GM19372 (cell line): ENCODE data around the gene MAP2K5.

Source experiments
- ATAC-seq: cut with Tn5 transposase; IDR thresholded peaks from one replicate; pipeline ENCODE4 v1.9.1; 2021; ENCODE audit warnings: mild to moderate bottlenecking, low read depth, moderate library complexity; ENCODE audit not compliant: unreplicated experiment

Gene MAP2K5

DNA sequence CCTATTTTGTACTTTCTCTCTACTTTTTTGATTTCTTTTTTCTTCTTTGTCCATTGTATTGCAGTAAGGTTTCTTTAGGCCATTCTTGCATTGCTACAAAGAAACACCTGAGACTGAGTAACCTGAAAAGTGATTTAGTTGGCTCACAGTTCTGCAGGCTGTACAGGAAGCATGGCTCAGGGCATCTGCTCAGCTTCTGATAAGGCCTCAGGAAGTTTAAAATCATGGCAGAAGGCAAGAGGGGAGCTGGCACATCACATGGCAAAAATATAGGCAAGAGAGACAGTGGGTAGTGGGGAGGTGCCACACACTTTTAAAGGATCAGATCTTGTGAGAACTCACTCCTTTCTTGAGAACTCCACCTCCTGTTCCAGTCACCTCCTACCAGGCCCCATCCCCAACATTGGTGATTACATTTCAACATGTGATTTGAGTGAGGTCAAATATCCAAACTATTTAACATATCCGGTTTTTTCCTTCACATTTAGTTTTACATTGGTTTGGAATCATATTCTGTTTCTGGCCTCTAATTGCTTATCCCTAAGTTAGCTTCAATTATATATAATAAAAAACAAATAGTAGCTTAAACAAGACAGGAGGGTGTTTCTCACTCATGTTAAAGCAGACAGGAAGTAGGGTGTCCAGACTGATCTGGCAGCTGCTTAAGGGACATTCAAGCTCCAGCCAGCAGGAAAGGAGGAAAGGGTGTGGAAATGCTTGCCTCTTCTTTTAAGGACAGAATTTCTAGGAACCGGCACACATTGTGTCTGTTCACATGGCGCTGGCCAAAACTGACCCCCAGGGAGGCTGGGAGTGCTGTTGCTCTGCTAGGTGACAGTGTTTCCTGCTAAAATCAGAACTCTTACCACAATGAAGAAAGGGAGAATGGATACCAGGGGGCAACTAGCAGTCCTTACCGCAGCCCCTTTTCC, 254.0 kb downstream of the MAP2K5 start:
- ATAC-seq, result no peak

DNA sequence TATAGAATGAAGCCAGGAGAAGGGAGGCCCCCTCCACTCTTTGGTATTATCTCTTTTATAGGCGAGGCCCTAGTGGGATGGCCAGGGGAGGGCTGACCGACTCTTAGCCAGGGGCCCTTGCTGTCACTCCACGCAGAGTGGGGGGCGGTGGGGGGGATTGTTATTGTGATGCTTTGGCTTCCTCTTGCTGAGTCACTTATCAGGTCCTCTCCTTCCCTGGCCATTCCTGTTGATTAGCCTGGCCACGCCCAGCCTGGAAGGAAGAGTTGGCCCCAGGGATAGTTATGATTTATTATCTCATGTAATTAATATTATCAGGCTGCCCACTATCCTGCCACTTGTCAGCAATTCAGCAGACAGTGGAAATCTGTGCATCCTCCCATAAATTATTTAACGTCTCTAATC, 257.3 kb downstream of the MAP2K5 start:
- ATAC-seq, result no peak

DNA sequence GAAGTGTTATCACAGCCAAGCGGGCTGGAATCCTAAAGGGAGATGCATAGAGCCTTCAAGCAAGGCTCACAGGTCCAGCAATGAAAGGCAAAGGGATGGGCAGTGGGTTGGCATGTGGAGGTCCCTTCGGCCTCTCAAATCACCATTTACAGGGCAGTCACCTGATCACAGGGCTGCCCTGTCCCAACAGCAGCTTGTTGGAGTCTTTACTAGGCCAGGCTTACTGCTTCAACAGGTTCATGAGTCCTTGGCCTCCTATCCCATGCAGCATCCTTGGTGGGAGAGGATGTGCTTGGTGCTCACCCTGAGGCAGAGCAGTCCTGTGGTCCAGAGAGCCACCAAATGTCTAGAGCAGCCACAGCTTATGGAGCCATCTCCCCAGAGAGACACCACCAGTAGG, 258.6 kb downstream of the MAP2K5 start:
- no peak for ATAC-seq

DNA sequence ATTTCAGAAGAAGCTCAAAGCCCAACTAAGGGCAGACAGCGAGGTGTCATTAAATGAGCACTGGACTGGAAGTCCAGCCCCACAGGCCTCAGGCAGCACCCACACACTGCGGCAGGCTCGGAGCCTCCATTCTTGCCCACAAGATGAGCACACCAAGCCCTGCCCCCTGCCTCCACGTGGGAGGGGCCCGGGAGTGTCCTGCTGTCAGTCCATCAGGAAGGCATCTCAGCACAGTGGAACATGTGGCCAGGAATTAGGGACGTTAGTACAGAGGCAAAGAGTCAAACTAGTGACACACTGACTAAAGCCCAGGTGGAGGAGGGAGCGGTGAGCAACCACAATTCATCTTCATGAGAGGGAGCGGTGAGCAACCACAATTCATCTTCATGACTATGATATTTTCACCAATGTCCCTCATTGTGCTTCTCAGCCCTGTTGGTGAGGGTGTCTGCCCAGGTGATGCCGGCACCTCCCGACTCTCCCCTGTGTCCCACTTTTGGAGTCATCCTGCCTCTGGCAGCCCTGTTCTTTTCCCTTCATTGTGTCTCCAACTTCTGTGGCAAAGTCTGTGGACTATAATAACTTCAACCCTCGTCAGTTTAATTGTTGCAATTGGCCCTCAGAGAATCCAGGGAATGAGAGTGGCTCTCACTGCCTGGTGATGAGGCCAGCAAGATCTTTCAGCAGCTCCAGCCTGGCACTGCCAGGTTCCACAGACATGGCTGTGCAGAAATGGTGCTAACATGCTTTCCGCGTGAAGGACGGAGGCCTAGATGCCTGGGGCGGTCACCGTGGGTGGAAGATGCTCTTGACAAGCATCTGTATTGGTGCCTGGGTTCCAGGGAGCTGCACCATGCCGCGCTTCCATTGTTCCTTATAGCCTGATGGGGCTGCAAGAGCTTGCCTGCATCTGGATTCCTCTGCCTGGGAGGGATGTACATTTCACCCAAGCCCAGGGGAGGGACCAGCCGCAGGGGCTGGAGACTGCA, 259.7 kb downstream of the MAP2K5 start:
- no peak for ATAC-seq

DNA sequence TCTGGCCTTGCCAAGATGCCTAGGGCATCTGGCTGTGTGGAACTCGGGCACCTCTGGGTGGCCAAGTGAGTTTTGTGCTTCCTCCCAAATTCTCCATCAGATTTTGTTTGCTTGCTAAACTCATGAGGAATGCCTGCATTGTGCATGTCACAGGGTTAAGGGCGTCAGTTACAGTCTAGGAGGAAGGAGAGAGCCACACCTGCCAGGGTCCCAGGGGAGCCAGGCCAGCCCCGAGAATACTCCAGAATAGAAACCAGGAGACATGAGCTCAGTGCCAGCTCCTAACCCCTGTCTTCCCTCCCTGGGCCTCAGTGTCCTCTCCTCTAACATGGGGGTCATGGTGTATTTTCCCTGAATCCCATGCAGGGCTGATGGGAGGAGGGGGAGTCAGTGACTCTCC, 260.8 kb downstream of the MAP2K5 start:
- ATAC-seq, result no peak

DNA sequence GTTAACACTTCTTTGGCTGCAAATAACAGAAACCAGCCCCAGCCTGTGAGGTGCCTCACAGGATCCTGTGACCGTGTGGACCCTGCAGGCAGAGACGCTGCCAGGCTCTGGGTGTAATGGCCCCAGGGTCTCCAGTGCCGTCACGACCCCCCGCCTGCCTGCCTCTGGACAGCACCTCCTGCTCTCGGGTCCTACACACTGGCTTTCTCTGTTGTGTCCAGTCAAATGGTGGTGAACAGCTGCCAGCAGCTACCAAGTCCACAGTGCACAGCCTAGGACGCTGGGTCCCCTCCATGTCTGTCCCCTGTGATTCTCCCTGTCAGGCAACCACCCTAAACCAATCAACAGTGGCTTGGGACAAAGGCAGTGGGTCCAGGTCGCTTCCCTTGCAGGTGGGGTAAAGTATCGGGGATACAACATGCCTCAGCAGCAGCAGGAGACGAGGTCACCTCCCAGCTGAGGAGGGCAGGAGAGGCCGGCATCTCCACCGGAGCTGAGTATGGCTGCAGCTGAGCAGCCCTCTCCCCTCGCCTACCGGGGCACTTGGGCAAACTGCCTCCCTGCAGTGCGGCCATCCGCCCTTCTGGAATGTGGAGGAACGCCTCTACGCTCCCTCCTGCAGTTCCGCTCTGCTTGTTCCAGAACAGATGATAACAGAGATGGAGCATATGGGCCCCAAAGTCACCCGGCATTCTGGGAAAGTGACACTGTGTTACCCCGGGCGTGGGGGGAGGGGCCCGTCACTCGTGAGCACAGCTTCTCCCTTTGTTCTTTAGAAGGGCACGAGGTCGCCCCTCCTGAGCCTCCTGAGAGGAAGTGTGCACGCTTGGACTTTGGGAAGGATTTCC, 261.7 kb downstream of the MAP2K5 start:
- ATAC-seq, result no peak

DNA sequence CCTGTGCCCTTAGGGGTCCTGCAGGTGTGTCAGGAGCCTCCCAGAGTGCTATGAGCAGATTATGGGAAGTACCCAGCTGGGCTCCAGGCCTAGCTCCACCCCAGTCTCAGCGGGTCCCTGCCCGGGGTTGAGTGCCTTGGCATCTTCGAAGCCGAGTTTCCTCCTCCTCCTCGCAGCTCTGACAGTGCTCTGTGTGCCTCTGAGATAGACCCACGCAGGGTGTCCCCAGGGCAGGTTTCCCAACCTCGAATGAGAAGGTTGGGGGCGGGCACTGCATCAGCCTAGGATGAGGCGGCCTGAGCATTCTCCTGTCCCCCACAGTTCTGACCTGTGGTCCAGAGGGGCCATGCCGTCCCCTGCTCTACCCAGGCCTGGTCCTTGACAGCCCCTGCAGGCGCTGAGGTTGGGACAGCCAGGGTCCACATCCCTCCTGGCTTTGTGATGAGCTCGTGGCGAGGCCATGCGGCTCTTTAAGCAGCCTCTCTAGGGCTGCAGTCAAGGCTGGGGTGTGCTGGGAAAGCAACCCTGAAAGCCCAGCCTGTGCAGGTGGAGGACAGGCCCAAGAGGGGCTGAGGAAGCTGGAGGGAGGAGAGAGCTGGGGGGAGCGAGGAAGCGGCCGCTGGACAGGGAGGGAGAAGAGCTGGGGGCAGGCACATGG, 262.6 kb downstream of the MAP2K5 start:
- ATAC-seq, result no peak

DNA sequence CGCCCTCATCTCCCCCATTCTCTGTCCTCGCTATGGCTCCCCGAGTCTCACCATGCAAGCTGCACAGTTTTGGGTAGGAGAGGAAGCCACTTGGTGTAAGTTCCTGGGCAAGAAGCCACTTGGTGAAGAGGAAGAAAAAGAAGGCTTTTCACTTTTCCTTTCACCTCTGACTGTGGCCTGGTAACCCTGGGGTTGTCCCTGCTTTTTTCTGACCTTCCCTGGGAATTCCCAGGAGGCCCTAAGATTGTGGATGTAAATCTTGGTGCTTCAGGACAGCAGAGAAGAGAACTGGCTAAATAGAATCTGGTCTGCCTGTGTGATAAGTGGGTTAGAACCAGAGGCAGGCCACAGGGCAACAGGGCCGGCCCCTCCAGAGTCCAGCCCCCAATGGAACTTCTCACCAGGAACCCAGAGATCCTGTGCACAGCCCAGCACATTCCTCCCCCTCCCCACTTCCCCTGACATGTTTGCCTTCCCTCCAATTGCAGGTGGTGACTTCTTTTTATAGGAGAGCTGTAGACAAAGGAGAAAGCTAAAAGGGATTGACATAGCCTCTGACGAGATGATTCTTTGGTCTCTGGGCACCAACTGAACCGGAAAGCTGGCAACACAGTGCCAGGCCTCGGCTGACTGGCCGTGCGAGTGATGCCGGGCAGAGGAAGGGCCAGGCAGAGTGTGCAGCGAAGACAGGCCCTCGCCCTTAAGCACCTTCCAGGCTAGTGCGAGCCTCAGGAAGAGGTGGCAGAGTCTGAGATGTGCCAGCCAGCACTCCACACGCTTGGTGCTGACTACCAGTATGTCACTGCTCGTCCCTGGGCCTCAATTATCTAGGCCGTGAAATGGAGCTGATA, 263.4 kb downstream of the MAP2K5 start:
- ATAC-seq, result no peak

DNA sequence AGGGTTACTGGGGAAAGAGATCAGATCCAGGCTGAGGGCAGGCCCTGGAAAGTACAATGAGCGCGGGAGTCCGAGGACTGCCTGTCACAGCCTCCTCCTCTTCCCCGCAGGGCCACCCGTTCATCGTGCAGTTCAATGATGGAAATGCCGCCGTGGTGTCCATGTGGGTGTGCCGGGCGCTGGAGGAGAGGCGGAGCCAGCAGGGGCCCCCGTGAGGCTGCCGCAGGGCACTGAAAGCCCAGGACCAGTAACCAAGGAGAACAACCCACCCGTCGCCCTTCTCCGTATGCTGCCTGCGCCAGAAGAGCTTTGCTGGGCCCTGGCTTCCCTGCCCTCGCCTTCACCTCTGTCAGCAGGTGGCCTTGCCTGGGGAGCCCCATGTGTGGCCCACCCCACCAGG, 264.0 kb downstream of the MAP2K5 start:
- ATAC-seq, result no peak

DNA sequence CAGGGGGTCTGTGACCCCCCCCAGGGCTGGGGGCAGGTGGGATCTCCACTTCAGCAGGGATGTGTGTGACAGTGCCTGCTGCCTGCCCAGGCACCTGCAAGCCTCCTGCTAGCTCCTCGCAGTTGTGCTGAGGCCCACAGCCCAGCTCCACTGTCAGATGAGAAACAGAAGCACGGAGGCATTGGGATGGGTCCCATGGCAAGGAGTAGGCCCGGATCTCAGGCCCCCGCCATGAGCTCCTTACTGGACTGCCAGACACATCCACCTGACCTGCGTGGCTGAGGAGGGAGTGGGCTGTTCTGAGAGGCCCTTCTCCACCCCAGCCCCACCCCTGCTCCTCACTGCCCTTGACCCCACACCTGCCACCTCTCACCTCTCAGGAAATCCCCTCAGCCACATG, 264.6 kb downstream of the MAP2K5 start:
- ATAC-seq, result no peak

DNA sequence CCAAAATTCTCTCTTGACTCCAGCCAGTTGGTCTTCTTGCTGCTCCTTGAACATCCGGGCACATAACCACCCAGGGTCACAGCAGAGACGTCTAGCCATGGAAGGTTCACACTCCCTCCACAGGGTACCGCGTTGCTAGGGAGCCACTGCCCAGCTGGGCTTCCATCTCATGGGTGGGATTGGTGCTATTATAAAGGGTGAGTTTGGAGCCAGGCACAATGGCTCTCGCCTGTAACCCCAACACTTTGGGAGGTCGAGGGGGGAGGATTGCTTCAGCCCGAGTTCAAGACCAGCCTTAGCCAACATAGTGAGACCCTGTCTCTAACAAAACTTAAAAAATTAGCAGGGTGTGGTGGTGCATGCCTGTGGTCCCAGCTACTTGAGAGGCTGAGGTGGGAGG, 265.3 kb downstream of the MAP2K5 start:
- ATAC-seq, result no peak

DNA sequence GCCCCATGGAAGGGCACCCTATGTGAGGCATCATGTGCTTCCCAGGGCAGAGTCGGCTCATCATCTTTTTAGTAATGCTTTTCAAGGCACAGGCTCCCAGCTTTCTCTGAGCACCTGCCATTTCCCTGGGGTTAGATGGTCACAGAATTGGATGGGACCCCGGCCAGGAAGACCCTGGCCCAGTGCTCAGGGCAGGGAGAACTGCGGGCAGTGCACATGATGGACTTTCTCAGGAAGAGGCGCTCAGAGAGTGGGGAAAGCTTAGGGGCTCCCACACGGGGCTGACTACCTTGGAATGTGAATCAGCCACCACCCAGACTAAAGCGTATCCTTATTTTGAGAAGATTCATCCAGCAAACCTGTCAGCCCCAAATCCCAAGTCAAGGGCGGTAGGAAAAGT, 266.3 kb downstream of the MAP2K5 start:
- ATAC-seq, result no peak

DNA sequence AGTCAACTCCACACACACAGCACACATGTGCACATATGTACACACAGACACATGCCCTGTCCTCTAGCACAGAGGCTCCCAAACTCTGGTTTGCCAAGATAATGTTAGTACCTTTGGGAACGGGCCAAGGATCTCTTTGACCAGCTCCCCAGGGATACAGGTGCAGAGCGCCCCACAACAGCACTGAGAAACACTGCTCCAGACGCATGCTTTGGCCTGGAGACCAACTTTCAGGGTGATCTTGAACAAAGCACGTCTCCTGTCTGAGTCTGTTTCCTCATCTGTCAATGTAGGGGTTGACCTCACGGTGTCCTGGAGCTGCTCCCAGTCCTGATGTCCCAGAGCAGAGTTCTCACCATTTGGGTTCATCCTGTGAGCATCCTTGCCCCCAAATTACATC, 266.9 kb downstream of the MAP2K5 start:
- ATAC-seq, result no peak

DNA sequence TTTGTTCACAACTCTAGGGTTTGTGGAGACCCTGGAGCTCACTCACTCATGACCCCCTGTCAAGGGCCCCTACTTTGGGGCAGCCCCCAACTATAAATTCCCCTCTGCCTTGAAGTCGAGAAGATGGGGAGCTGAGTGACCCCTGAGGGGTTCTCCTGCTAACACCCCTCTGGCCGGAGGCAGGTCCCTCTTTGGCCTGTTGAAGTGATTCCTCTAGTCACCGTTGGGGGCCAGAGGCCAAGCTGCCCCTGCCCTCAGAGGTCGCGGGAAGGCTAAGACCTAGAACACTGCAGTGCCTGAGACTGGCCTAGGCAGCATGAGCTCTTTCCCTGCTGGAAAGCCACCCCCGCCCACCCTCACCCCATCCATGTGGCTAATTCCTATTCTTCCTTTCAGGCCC, 267.4 kb downstream of the MAP2K5 start:
- ATAC-seq, result no peak

DNA sequence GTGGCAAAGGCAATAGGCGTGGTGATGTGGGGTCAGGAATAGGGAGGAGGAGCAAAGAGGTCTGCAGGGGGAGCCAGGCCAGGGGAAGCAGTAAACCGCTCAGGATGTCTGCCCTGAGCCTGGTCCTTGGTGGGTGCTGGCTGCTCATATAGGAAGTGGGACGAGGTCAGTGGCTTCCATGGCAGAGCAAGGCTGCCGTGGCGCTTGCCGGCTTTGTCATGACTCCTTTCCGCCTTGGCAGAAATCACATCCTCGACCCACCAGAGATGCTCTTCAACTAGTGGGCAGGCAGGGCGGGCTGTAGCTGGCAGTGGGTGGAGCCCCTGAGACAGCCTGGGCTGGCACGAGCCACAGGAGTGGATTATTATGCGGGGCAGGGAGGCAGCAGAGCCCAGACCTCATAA, 269.7 kb downstream of the MAP2K5 start:
- no peak for ATAC-seq

DNA sequence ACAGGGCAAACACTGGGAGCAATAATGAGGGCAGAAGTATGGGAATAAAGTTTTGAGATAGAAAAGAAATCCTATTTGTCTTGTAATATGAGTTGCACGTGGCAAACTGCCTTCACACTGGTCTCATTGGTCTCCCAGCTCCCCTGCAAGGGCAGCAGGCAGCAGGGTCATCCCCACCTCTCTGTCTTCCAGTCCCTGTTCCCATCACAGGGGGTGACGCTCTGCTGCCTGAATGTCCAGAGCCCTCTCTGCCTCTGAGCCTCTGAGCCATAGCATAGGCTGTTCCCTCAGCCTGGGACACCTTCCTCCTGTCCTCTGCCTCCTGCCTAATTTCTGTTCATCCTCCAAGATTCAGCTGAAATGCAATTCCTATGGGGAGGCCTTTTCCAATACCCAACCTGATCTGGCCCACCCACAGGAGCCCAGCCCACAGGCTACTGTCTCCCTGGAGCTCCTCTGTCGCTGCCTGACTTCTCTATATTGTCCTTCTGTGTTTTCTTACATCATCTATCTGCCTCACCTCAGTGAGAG, 270.7 kb downstream of the MAP2K5 start:
- ATAC-seq, result no peak

DNA sequence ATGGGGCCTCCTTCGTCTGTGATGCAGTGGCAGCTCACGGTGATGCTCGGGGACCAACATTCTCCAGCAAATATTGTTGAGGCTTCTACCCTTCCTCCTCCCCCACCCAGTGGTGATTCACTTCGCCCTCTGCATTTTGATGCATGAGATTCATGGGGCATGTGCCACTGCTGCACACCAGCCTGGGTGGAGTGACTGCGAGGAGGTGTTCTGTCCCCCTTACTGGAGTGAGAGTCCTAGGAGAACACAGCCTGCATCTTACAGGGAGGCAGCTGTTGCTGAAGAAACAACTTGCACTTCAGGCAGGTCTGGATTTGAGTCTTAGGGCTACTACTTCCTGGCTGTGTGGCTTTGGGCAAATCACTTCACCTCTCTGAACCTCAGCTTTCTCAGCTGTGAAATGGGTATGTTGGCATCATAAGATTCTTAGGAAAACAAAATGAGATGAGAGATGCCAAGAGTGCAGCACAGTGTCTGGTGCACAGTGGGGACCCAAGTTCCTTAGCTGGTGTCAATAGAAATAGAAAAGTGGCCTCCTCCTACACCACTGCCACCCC, 272.6 kb downstream of the MAP2K5 start:
- no peak for ATAC-seq

DNA sequence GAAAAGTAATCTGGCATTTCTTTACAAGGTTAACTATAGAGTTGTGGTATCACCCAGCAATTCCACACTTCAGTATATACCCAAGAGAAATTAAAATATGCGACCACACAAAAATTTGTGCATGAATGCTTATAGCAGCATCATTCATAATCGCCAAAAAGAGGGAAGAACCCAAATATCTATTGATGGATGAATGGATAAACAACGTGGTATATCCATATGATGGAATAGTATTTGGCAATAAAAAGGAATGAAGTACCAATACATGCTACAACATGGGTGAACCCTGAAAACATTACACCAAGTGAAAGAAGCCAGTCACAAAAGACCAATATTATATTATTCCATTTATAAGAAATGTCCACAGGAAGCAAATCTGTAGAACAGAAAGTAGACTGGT, 274.2 kb downstream of the MAP2K5 start:
- no peak for ATAC-seq
